SK-N-SH (cell line): ENCODE measurements around the gene ATG16L1. TPM values are rescaled to one million over a fixed set of nuclear protein-coding genes. Genes with fewer than 3 reads are reported as not detected.

Experiments
- CTCF ChIA-PET: fragments of 300-600, 350-600 bp; formaldehyde crosslinking; extraction: SDS; loops from one replicate; lab custom pipeline; 2021; lab: Yijun Ruan, JAX
- POLR2A ChIA-PET: fragments of 350-600 bp; sonication (Branson Sonifier 250); formaldehyde crosslinking; extraction: SDS; loops from one replicate; lab custom pipeline; 2020; ENCODE audit warnings: antibody characterized with exemption, inconsistent platforms; lab: Yijun Ruan, JAX
- DNase-seq: peaks from one replicate; pipeline ENCODE4 v3.0.0; 2012
- H2AFZ ChIP-seq: fragments of 200-600 bp; sonication (generic); 2 replicates; pipeline ENCODE4 v1.8.1; 2016; ENCODE audit warnings: antibody characterized with exemption, mild to moderate bottlenecking, low read depth
- H3F3A ChIP-seq: fragments of 200-600 bp; sonication (generic); replicated peaks from 2 replicates; pipeline ENCODE3; 2016; ENCODE audit warnings: antibody characterized with exemption, mild to moderate bottlenecking; ENCODE audit not compliant: insufficient read depth
- H3K27ac ChIP-seq, 2 experiments: fragments of 200-500 bp in 1 of 2; fragments of 200-600 bp in 1 of 2; sonication (Bioruptor generic) in 1 of 2; sonication (generic), shearing (Covaris generic) in 1 of 2; 2 replicates each; pipeline versions ENCODE4 v1.5.1 to v1.6.1; 2014 to 2016; ENCODE audit warnings: low read depth in 2 of 2, inconsistent platforms in 1 of 2, low read length in 1 of 2, mild to moderate bottlenecking in 1 of 2, mixed read lengths in 1 of 2
- H3K27me3 ChIP-seq: fragments of 200-600 bp; sonication (generic), shearing (Covaris generic); 2 replicates; pipeline ENCODE4 v1.6.1; 2016; ENCODE audit warnings: mixed run types; ENCODE audit not compliant: insufficient read depth
- H3K36me3 ChIP-seq, 2 experiments: fragments of 200-500 bp in 1 of 2; fragments of 200-600 bp in 1 of 2; sonication (Bioruptor generic) in 1 of 2; sonication (generic) in 1 of 2; replicated peaks in 1 of 2; 2 replicates each; pipeline versions ENCODE3 to v1.5.1; 2014 to 2016; ENCODE audit warnings: low read length in 1 of 2, mild to moderate bottlenecking in 1 of 2; ENCODE audit not compliant: insufficient read depth in 2 of 2, control insufficient read depth in 1 of 2
- H3K4me1 ChIP-seq, 2 experiments: fragments of 200-500 bp in 1 of 2; fragments of 200-600 bp in 1 of 2; sonication (Bioruptor generic) in 1 of 2; sonication (generic), shearing (Covaris generic) in 1 of 2; 2 replicates each; pipeline versions ENCODE4 v1.5.1 to v1.6.1; 2014 to 2016; ENCODE audit warnings: low read depth in 1 of 2, low read length in 1 of 2, mixed run types in 1 of 2; ENCODE audit not compliant: insufficient read depth in 2 of 2, control insufficient read depth in 1 of 2
- H3K4me2 ChIP-seq: fragments of 200-600 bp; sonication (generic), shearing (Covaris generic); 2 replicates; pipeline ENCODE4 v1.6.1; 2017; ENCODE audit warnings: mixed run types
- H3K4me3 ChIP-seq, 2 experiments: fragments of 200-500 bp in 1 of 2; fragments of 200-600 bp in 1 of 2; sonication (Bioruptor generic) in 1 of 2; sonication (generic), shearing (Covaris generic) in 1 of 2; 2 replicates each; pipeline versions ENCODE4 v1.5.1 to v1.8.1; 2014 to 2016; ENCODE audit warnings: low read depth in 2 of 2, inconsistent platforms in 1 of 2, low read length in 1 of 2, mild to moderate bottlenecking in 1 of 2, mixed read lengths in 1 of 2, moderate library complexity in 1 of 2
- H3K79me2 ChIP-seq: fragments of 200-600 bp; sonication (generic); 2 replicates; pipeline ENCODE4 v1.8.1; 2017; ENCODE audit warnings: mild to moderate bottlenecking; ENCODE audit not compliant: insufficient read depth
- H3K9ac ChIP-seq: fragments of 200-600 bp; sonication (generic); 2 replicates; pipeline ENCODE4 v1.6.1; 2017; ENCODE audit warnings: mixed run types
- H3K9me2 ChIP-seq: fragments of 200-600 bp; sonication (generic); 2 replicates; pipeline ENCODE4 v1.6.1; 2017; ENCODE audit warnings: mixed run types
- H3K9me3 ChIP-seq: fragments of 200-600 bp; sonication (generic); 2 replicates; pipeline ENCODE4 v1.6.1; 2017; ENCODE audit warnings: mixed run types, mild to moderate bottlenecking, moderate library complexity
- H4K20me1 ChIP-seq: fragments of 200-600 bp; sonication (generic); 2 replicates; pipeline ENCODE4 v1.6.1; 2017; ENCODE audit warnings: mild to moderate bottlenecking, mixed run types; ENCODE audit not compliant: insufficient read depth
- CHD2 ChIP-seq: fragments of 150-350 bp; IDR thresholded peaks from 2 replicates; pipeline ENCODE4 v1.6.1; 2018; ENCODE audit warnings: low read length; ENCODE audit not compliant: partially characterized antibody
- ELF1 ChIP-seq: IDR thresholded peaks from 2 replicates; pipeline ENCODE4 v1.4.0; 2012
- EP300 ChIP-seq, 2 experiments: IDR thresholded peaks; 2 replicates each; pipeline versions ENCODE4 v1.4.0 to v1.6.1; 2012; ENCODE audit warnings: borderline replicate concordance in 1 of 2, low read depth in 1 of 2, low read length in 1 of 2
- GATA2 ChIP-seq: sonication (generic); formaldehyde crosslinking; IDR thresholded peaks from 2 replicates; pipeline ENCODE4 v1.5.0; 2020; ENCODE audit warnings: mild to moderate bottlenecking, missing genetic modification reagents
- JUND ChIP-seq: IDR thresholded peaks from 2 replicates; pipeline ENCODE4 v1.4.0; 2012
- MEF2A ChIP-seq: IDR thresholded peaks from 2 replicates; pipeline ENCODE4 v1.4.0; 2012; ENCODE audit warnings: low read depth, borderline replicate concordance
- MXI1 ChIP-seq: IDR thresholded peaks from 2 replicates; pipeline ENCODE4 v1.6.1; 2012; ENCODE audit warnings: mild to moderate bottlenecking, low read depth, low read length, improper control_type of control experiment
- NRF1 ChIP-seq: IDR thresholded peaks from 2 replicates; pipeline ENCODE4 v1.6.1; 2012; ENCODE audit warnings: low read depth, mild to moderate bottlenecking, low read length
- POLR2AphosphoS5 ChIP-seq: IDR thresholded peaks from 2 replicates; pipeline ENCODE4 v1.6.1; 2012; ENCODE audit warnings: low read depth, low read length
- RAD21 ChIP-seq: IDR thresholded peaks from 2 replicates; pipeline ENCODE4 v1.6.1; 2012; ENCODE audit warnings: mild to moderate bottlenecking, low read length
- RCOR1 ChIP-seq: fragments of 150-350 bp; IDR thresholded peaks from 2 replicates; pipeline ENCODE4 v1.6.1; 2017; ENCODE audit warnings: antibody characterized with exemption, low read length
- REST ChIP-seq: IDR thresholded peaks from 2 replicates; pipeline ENCODE4 v1.6.1; 2012; ENCODE audit warnings: mild to moderate bottlenecking, low read depth, low read length, moderate library complexity
- RFX5 ChIP-seq: IDR thresholded peaks from 2 replicates; pipeline ENCODE4 v1.6.1; 2012; ENCODE audit warnings: mild to moderate bottlenecking, improper control_type of control experiment, low read length
- SMC3 ChIP-seq: IDR thresholded peaks from 2 replicates; pipeline ENCODE4 v1.6.1; 2012; ENCODE audit warnings: low read depth, low read length, improper control_type of control experiment
- TAF1 ChIP-seq: IDR thresholded peaks from 2 replicates; pipeline ENCODE4 v1.6.1; 2012; ENCODE audit warnings: low read depth, mild to moderate bottlenecking, low read length, moderate library complexity, borderline replicate concordance
- TCF12 ChIP-seq: IDR thresholded peaks from 2 replicates; pipeline ENCODE4 v1.4.0; 2012
- TEAD4 ChIP-seq: IDR thresholded peaks from 2 replicates; pipeline ENCODE4 v1.4.0; 2012; ENCODE audit warnings: mild to moderate bottlenecking, borderline replicate concordance; ENCODE audit not compliant: insufficient read depth
- WGBS: methylation state at CpG from one replicate; pipeline ENCODE4 v1.1.6; 2017; ENCODE audit warnings: low lambda C conversion rate; 5-methylcytosine and 5-hydroxymethylcytosine counted together
- polyA plus RNA-seq, 3 experiments: library from polyadenylated mRNA; depleted of rRNA; stranded (reverse); fragments of >200 nt; gene quantifications; 2 replicates each; pipeline ENCODE4 v1.2.3, GENCODE V29; 2012
- TF ChIP-seq, protein P1 (sequence below): IDR thresholded peaks from 2 replicates; pipeline ENCODE4; 2012

The ATG16L1 gene
- polyA plus RNA-seq, 1 of the 3 experiments (the other 2 are of a cell fraction) = 22.2 TPM

- no peak overlapping the region for H3K9ac ChIP-seq
- H3K27ac ChIP-seq = no peak overlapping the region
- WGBS = 78% methylated on average over 4 of the region's 4 CpGs
- H3K9me3 ChIP-seq = no peaks in the 10 kb centered on the region
- no peaks in the 10 kb centered on the region for H4K20me1 ChIP-seq
- H3K27me3 ChIP-seq = no peaks in the 10 kb centered on the region
- H3K4me2 ChIP-seq = no peak overlapping the region
- CTCF ChIA-PET = no interaction called here
- POLR2A ChIA-PET = no interaction called here
- DNase-seq = no peak
- TF ChIP-seq NRF1 (no peak), TCF12 (no peak), CHD2 (no peak), RFX5 (no peak), EP300 (IDR thresholded peaks at IDR 0.05; ENCODE audit: borderline replicate concordance in 1 of 2, low read depth in 1 of 2, low read length in 1 of 2) (no peak), RAD21 (no peak), TEAD4 (no peak), JUND (no peak), RCOR1 (no peak), GATA2 (no peak), TAF1 (no peak), MXI1 (no peak), SMC3 (no peak), MEF2A (no peak), ELF1 (no peak), REST (no peak), POLR2AphosphoS5 (no peak)
- TF ChIP-seq, protein P1, sequence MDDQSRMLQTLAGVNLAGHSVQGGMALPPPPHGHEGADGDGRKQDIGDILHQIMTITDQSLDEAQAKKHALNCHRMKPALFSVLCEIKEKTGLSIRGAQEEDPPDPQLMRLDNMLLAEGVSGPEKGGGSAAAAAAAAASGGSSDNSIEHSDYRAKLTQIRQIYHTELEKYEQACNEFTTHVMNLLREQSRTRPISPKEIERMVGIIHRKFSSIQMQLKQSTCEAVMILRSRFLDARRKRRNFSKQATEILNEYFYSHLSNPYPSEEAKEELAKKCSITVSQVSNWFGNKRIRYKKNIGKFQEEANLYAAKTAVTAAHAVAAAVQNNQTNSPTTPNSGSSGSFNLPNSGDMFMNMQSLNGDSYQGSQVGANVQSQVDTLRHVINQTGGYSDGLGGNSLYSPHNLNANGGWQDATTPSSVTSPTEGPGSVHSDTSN = no peak
- no peaks in the 10 kb centered on the region for H3K36me3 ChIP-seq
- H3K79me2 ChIP-seq = no peaks in the 10 kb centered on the region
- no peak overlapping the region for H2AFZ ChIP-seq
- no peaks in the 10 kb centered on the region for H3F3A ChIP-seq
- H3K4me1 ChIP-seq = peaks cover 0 to 7% of the 10 kb centered on the region in 2 experiments; a peak in 2 of 4 replicates
- no peaks in the 10 kb centered on the region for H3K9me2 ChIP-seq
- H3K4me3 ChIP-seq = no peak overlapping the region
Observed at GRCh38 chr2:233332125-233332524, 80.7 kb downstream of the ATG16L1 start.
